DND-41 (cell line): ENCODE measurements around the gene TRIM2.

ENCODE experiments used
- ATAC-seq: fragments of 200-7000 bp; cut with Tn5 transposase; 3 replicates; pipeline ENCODE4 v1.9.1; 2021; ENCODE audit warnings: low read depth; ENCODE audit not compliant: insufficient read depth
- DNase-seq: peaks from one replicate; pipeline ENCODE4 v3.0.0-alpha.2; 2020
- H2AFZ ChIP-seq: 2 replicates; pipeline ENCODE4 v1.6.0; 2012; ENCODE audit warnings: low read depth, low read length
- H3K27ac ChIP-seq: 2 replicates; pipeline ENCODE4 v1.5.1; 2012; ENCODE audit warnings: low read length, inconsistent platforms
- H3K27me3 ChIP-seq: fragments of 200-600 bp; sonication (generic); 2 replicates; pipeline ENCODE4 v1.6.0; 2012; ENCODE audit warnings: low read length, mild to moderate bottlenecking, inconsistent platforms; ENCODE audit not compliant: insufficient read depth, poor library complexity
- H3K36me3 ChIP-seq: 2 replicates; pipeline ENCODE4 v1.5.1; 2012; ENCODE audit warnings: low read length, inconsistent platforms; ENCODE audit not compliant: insufficient read depth
- H3K4me1 ChIP-seq: 2 replicates; pipeline ENCODE4 v1.5.1; 2012; ENCODE audit warnings: mild to moderate bottlenecking, low read length; ENCODE audit not compliant: insufficient read depth
- H3K4me2 ChIP-seq: 2 replicates; pipeline ENCODE4 v1.6.0; 2012; ENCODE audit warnings: mild to moderate bottlenecking, moderate library complexity, low read length, inconsistent platforms; ENCODE audit not compliant: insufficient read depth
- H3K4me3 ChIP-seq, 2 experiments: fragments of 200-600 bp in 1 of 2; shearing (Covaris generic) in 1 of 2; 2 replicates each; pipeline ENCODE4 v1.5.1; 2012 to 2016; ENCODE audit warnings: inconsistent platforms in 2 of 2, low read length in 2 of 2, mild to moderate bottlenecking in 2 of 2, low read depth in 1 of 2, moderate library complexity in 1 of 2
- H3K79me2 ChIP-seq: 2 replicates; pipeline ENCODE4 v1.6.0; 2012; ENCODE audit warnings: low read length, inconsistent platforms; ENCODE audit not compliant: insufficient read depth
- H3K9ac ChIP-seq: 2 replicates; pipeline ENCODE4 v1.6.0; 2012; ENCODE audit warnings: low read depth, mild to moderate bottlenecking, inconsistent platforms, low read length, moderate library complexity
- H3K9me3 ChIP-seq: 2 replicates; pipeline ENCODE4 v1.5.1; 2012; ENCODE audit warnings: low read length, moderate library complexity, mild to moderate bottlenecking, inconsistent platforms; ENCODE audit not compliant: insufficient read depth, severe bottlenecking
- H4K20me1 ChIP-seq: 2 replicates; pipeline ENCODE4 v1.6.0; 2012; ENCODE audit warnings: low read length; ENCODE audit not compliant: insufficient read depth
- CTCF ChIP-seq: IDR thresholded peaks from 2 replicates; pipeline ENCODE4 v1.5.1; 2012; ENCODE audit warnings: borderline replicate concordance, low read length, moderate library complexity, mild to moderate bottlenecking; ENCODE audit not compliant: poor library complexity, severe bottlenecking; ENCODE audit errors: extremely low read depth
- EZH2 ChIP-seq: IDR thresholded peaks from 3 replicates; pipeline ENCODE4 v1.6.1; 2012; ENCODE audit warnings: borderline replicate concordance, low read depth, mild to moderate bottlenecking, moderate library complexity, low read length, inconsistent platforms; ENCODE audit not compliant: severe bottlenecking

TRIM2 gene

GRCh38 chr4:153228512-153229140 is 24.4 kb downstream of the TRIM2 start:
- no peak for DNase-seq
- Histone ChIP-seq H4K20me1 (no peaks in the 10 kb centered on the region), H3K9ac (no peak overlapping the region), H3K79me2 (no peaks in the 10 kb centered on the region), H3K4me1 (peaks cover 13% of the 10 kb centered on the region), H3K36me3 (no peaks in the 10 kb centered on the region), H3K4me3 (no peak overlapping the region), H3K9me3 (peaks cover 4% of the 10 kb centered on the region), H2AFZ (no peak overlapping the region), H3K27ac (no peak overlapping the region), H3K27me3 (no peaks in the 10 kb centered on the region), H3K4me2 (no peak overlapping the region)
- TF ChIP-seq CTCF (no peak), EZH2 (no peak)
- no peak for ATAC-seq

GRCh38 chr4:153229545-153229944 is 25.3 kb downstream of the TRIM2 start:
- DNase-seq = no peak
- Histone ChIP-seq H3K79me2 (no peaks in the 10 kb centered on the region), H3K9me3 (no peaks in the 10 kb centered on the region), H3K4me3 (no peak overlapping the region), H3K36me3 (no peaks in the 10 kb centered on the region), H3K4me2 (no peak overlapping the region), H3K4me1 (peaks cover 13% of the 10 kb centered on the region), H3K27ac (no peak overlapping the region), H3K27me3 (no peaks in the 10 kb centered on the region), H3K9ac (no peak overlapping the region), H4K20me1 (no peaks in the 10 kb centered on the region), H2AFZ (no peak overlapping the region)
- ATAC-seq = no peak
- no peak for TF ChIP-seq CTCF
- TF ChIP-seq EZH2 = no peak

GRCh38 chr4:153232768-153233167 is 28.5 kb downstream of the TRIM2 start:
- TF ChIP-seq EZH2 (no peak), CTCF (peak; percentile 16)

More at GRCh38 chr4:153232768-153233167, 28.5 kb downstream of the TRIM2 start:
- H3K9me3 ChIP-seq = no peaks in the 10 kb centered on the region
- no peaks in the 10 kb centered on the region for H3K36me3 ChIP-seq
- DNase-seq = no peak
- H3K4me2 ChIP-seq = no peak overlapping the region
- no peak overlapping the region for H3K9ac ChIP-seq
- H4K20me1 ChIP-seq = no peaks in the 10 kb centered on the region
- H3K4me1 ChIP-seq = no peaks in the 10 kb centered on the region
- ATAC-seq = peak; percentile 47; the same call in 2 of the 3 replicates
- no peaks in the 10 kb centered on the region for H3K27me3 ChIP-seq
- H3K27ac ChIP-seq = no peak overlapping the region
- H3K79me2 ChIP-seq = no peaks in the 10 kb centered on the region
- H2AFZ ChIP-seq = no peak overlapping the region
- no peak overlapping the region for H3K4me3 ChIP-seq
